ENCODE data around the gene THRB. TPM values are rescaled to one million over a fixed set of nuclear protein-coding genes. Genes with fewer than 3 reads are reported as not detected.

The THRB gene
- polyA plus RNA-seq, 2 of the 4 experiments (the other 2 are of a cell fraction) = 2.0 to 2.3 TPM

DNA sequence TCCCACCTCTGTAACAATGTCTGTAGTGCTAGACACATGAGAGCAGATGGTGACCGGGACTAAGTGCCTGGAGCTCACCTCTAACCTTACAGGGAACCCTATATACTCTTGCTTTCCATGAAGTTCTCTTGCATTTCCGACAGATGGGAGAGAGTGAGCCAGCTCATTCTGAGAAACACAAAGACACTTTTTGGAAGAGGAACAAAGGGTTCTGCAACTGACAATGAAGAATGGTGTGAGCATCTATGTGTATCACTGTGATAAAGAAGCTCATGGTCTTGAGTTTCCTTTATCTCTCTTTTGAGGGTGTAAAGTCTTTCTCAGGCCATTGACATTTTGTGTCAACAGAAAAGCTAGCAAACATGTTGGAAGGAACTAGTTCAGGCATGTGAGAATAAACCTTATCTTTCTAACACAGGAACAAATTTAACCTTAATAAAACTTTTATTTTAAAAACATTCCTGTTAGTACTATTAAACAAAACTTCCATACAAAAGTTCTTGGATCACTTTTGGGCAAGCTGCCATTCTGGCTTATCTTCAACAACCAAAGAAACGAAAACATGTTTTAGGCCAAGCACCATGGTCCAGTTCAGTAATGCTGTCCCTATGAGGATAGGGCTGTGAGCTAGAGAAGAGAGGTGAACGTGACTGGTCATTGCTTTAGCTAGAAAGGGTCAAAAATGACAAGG, 142.7 kb downstream of the THRB start:
- H3K27ac ChIP-seq = no peak overlapping the region
- ATAC-seq = no peak
- FAIRE-seq = no peak
- H3K4me1 ChIP-seq = peaks cover 3% of the 10 kb centered on the region; the same call in 1 of the 3 replicates
- H3K4me2 ChIP-seq = no peak overlapping the region
- DNase-seq (ENCODE audit: low read depth in 1 of 2, low spot score in 1 of 2) = no peak
- H3K4me3 ChIP-seq = no peak overlapping the region
- ChIA-PET POLR2A (no interaction called here), CTCF (interaction anchor here (1.2 to 1.3 kb wide), 2 partner anchors 11 to 144 kb away, joined by 3 read pairs; no protein-coding TSS in a partner anchor)
- no peaks in the 10 kb centered on the region for H3K9me3 ChIP-seq
- WGBS (ENCODE audit: missing lambda C conversion rate) = 68% methylated on average over 4 of the region's 4 CpGs
- TF ChIP-seq POLR2AphosphoS2 (conservative IDR thresholded peaks at IDR 0.05; ENCODE audit: low read length) (no peak), RFX5 (IDR thresholded peaks at IDR 0.05) (no peak), TP53 (CRISPR knock-in tag; IDR thresholded peaks at IDR 0.05) (no peak), NPAS2 (CRISPR knock-in tag; IDR thresholded peaks at IDR 0.05; ENCODE audit: borderline replicate concordance) (no peak), RAD21 (conservative IDR thresholded peaks at IDR 0.05 in 1 of 2, IDR thresholded peaks at IDR 0.05 in 1 of 2) (no peak), CEBPB (IDR thresholded peaks at IDR 0.05) (no peak), MAFK (IDR thresholded peaks at IDR 0.05; ENCODE audit: partially characterized antibody) (no peak)
- TF ChIP-seq, protein P1, sequence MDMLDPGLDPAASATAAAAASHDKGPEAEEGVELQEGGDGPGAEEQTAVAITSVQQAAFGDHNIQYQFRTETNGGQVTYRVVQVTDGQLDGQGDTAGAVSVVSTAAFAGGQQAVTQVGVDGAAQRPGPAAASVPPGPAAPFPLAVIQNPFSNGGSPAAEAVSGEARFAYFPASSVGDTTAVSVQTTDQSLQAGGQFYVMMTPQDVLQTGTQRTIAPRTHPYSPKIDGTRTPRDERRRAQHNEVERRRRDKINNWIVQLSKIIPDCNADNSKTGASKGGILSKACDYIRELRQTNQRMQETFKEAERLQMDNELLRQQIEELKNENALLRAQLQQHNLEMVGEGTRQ (IDR thresholded peaks at IDR 0.05) = no peak

GRCh38 chr3:24349367-24350019, 145.2 kb downstream of the THRB start:
- ChIA-PET CTCF (no interaction called here), POLR2A (no interaction called here)
- WGBS (ENCODE audit: missing lambda C conversion rate) = 35% methylated on average over 1 of the region's 1 CpG
- FAIRE-seq = no peak
- no peaks in the 10 kb centered on the region for H3K4me1 ChIP-seq
- no peaks in the 10 kb centered on the region for H3K9me3 ChIP-seq
- H3K4me3 ChIP-seq = no peak overlapping the region
- no peak for DNase-seq (ENCODE audit: low read depth in 1 of 2, low spot score in 1 of 2)
- no peak overlapping the region for H3K27ac ChIP-seq
- ATAC-seq = no peak
- H3K4me2 ChIP-seq = no peak overlapping the region
- TF ChIP-seq EHF (CRISPR knock-in tag; IDR thresholded peaks at IDR 0.05) (no peak), HDAC2 (IDR thresholded peaks at IDR 0.05) (no peak), PHF8 (IDR thresholded peaks at IDR 0.05; ENCODE audit: borderline replicate concordance, low read depth) (no peak), ZFP36 (IDR thresholded peaks at IDR 0.05; ENCODE audit: borderline replicate concordance, partially characterized antibody) (no peak), RCOR1 (IDR thresholded peaks at IDR 0.05; ENCODE audit: low read depth, low read length) (no peak), FOSL2 (IDR thresholded peaks at IDR 0.05) (no peak), FOSL2 (CRISPR knock-in tag; IDR thresholded peaks at IDR 0.05) (no peak), TFCP2L1 (CRISPR knock-in tag; IDR thresholded peaks at IDR 0.05) (no peak), BHLHE40 (IDR thresholded peaks at IDR 0.05; ENCODE audit: low read depth, low read length) (no peak), EP300 (IDR thresholded peaks at IDR 0.05) (no peak), FOSB (CRISPR knock-in tag; IDR thresholded peaks at IDR 0.05) (no peak), MYC (IDR thresholded peaks at IDR 0.05; ENCODE audit: borderline replicate concordance, low read length) (no peak), ZC3H11A (IDR thresholded peaks at IDR 0.05) (no peak), NR3C1 (IDR thresholded peaks at IDR 0.05) (no peak), GATA3 (IDR thresholded peaks at IDR 0.05; ENCODE audit: borderline replicate concordance) (no peak), PBX3 (IDR thresholded peaks at IDR 0.05) (no peak), CBX8 (IDR thresholded peaks at IDR 0.05) (no peak), RARB (CRISPR knock-in tag; IDR thresholded peaks at IDR 0.05) (no peak), MAFK (IDR thresholded peaks at IDR 0.05; ENCODE audit: partially characterized antibody) (no peak)
